ENCODE results near the gene IPP. TPM values are rescaled to one million over a fixed set of nuclear protein-coding genes. Genes with fewer than 3 reads are reported as not detected.

The IPP gene
- total and polyA plus RNA-seq, 4 donors, result 18.5 to 23.2 (median 20.8) TPM

DNA sequence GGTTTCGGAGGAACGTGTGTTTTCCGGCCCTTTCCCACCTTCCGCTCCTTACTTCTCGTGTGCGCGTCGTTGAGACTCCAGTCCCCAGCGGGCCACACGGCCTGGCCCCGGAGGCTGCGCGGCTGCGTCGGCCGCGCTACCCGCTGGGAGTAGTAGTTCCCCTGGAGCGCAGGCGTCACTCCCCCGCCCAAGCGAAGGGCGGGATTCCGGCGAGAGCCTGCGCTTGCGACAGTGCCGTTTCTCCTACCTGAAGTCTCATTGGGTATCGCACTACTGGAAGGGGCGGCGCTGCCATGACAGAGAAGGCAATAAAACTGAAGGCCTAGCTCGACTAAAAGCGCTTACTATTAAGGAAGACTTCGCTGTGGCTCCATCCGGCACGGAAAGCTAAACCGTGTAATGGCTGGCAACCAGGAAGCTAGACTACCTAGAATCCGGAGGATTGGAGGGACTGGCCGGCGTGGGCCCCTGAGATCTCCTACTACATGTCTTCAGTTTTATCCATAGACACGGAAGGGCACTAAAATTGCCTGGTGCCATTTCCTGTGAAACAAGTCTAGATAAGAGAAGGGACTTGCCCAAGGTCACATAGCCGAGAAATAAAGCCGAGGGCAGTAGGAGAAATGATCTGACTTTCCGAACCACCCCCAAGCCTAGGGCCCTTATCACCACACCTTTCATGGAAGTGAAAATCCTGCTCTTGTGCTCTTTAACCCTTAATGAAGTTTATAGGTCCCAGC lies 63.3 kb downstream of the IPP start:
- Histone ChIP-seq H3K27me3 (ENCODE audit: control insufficient read depth, insufficient read depth, low read length) (no peaks in the 10 kb centered on the region), H3K4me1 (ENCODE audit: control insufficient read depth, insufficient read depth, low read length) (peaks cover 29% of the 10 kb centered on the region), H3K9me3 (ENCODE audit: control insufficient read depth, insufficient read depth, low read length) (no peaks in the 10 kb centered on the region), H3K27ac (ENCODE audit: low read depth, low read length) (peak overlapping the region; percentile 100), H3K4me3 (ENCODE audit: low read depth, low read length) (peak overlapping the region; percentile 100), H3K36me3 (ENCODE audit: control insufficient read depth, insufficient read depth, low read length) (peaks cover 14% of the 10 kb centered on the region)
- under 1% methylated on average over 41 of the region's 44 CpGs for WGBS (ENCODE audit: insufficient coverage)
- DNase-seq (ENCODE audit: low read depth in 4 of 6, low spot score in 6 of 6), result peak; percentile 91 to 99 (median 95)

DNA sequence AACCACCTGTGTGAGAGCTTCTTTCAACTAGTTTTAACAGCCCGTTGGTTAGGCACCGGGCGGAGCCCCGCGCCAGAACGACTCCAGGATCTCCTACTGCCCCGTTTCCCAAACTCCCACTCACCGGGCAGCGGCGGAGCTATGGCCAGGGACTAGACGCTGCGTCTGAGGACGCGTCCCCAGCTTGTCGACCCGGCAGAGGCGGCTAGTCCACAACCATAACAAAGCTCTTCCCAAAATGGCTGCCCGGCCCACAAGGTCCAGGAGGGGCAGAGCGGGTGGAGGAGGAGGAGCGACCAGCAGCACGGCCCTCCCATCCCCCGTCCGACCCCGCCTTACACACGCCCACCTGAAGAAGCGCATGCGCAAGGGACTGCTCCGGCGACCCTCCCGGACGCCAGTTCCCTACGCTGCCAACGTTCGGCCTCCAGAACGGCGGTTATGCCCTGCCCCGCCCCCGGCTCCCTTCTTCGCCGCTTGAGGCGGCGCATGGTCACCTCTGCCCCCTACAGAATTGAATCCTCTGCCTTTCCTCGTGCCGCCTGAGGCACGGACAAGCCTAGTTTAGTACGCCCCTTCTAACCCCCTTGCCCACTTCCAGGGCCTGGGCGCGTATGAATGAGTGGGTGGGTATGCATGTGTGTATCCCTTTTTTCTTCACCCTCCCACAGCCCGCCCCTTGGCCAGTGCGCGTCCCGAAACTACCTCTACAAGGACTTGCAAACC lies 64.0 kb downstream of the IPP start, which contains the start of gene GPBP1L1:
GPBP1L1 (minus strand) TSS at position 246 of the 726 bp plus-strand sequence. CDS start 27,446 bp downstream, outside the sequence.
- Histone ChIP-seq H3K9me3 (ENCODE audit: control insufficient read depth, insufficient read depth, low read length) (no peaks in the 10 kb centered on the region), H3K36me3 (ENCODE audit: control insufficient read depth, insufficient read depth, low read length) (peaks cover 14% of the 10 kb centered on the region), H3K27ac (ENCODE audit: low read depth, low read length) (peak within 1 kb of the TSS; percentile 100), H3K4me3 (ENCODE audit: low read depth, low read length) (peak within 1 kb of the TSS; percentile 100), H3K4me1 (ENCODE audit: control insufficient read depth, insufficient read depth, low read length) (peaks cover 29% of the 10 kb centered on the region), H3K27me3 (ENCODE audit: control insufficient read depth, insufficient read depth, low read length) (no peaks in the 10 kb centered on the region)
- DNase-seq (ENCODE audit: low read depth in 4 of 6, low spot score in 6 of 6), result peak; percentile 90 to 99 (median 95)
- WGBS (ENCODE audit: insufficient coverage), result under 1% methylated on average over 41 of the region's 52 CpGs

DNA sequence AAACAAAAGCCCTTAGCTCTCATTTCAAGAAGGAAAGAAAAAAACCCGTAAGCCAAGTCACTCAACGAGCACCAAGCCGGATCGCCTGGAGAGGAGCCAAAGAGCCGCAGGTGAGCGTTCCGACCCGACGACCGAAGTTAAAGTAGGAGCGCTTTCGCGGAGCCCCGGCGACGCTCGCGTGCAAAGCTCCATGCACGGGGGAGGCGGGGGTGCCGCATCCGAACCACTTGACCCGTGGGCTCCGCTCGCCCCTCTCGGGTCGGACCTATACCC lies 64.5 kb downstream of the IPP start:
- DNase-seq (ENCODE audit: low read depth in 4 of 6, low spot score in 6 of 6), result peak; percentile 40 to 84 (median 48)
- H3K9me3 ChIP-seq (ENCODE audit: control insufficient read depth, insufficient read depth, low read length), result no peaks in the 10 kb centered on the region
- peak overlapping the region; percentile 100 for H3K4me3 ChIP-seq (ENCODE audit: low read depth, low read length)
- peaks cover 10% of the 10 kb centered on the region for H3K36me3 ChIP-seq (ENCODE audit: control insufficient read depth, insufficient read depth, low read length)
- peaks cover 29% of the 10 kb centered on the region for H3K4me1 ChIP-seq (ENCODE audit: control insufficient read depth, insufficient read depth, low read length)
- peak overlapping the region; percentile 100 for H3K27ac ChIP-seq (ENCODE audit: low read depth, low read length)
- WGBS (ENCODE audit: insufficient coverage), result under 1% methylated on average over 26 of the region's 27 CpGs
- no peaks in the 10 kb centered on the region for H3K27me3 ChIP-seq (ENCODE audit: control insufficient read depth, insufficient read depth, low read length)

DNA sequence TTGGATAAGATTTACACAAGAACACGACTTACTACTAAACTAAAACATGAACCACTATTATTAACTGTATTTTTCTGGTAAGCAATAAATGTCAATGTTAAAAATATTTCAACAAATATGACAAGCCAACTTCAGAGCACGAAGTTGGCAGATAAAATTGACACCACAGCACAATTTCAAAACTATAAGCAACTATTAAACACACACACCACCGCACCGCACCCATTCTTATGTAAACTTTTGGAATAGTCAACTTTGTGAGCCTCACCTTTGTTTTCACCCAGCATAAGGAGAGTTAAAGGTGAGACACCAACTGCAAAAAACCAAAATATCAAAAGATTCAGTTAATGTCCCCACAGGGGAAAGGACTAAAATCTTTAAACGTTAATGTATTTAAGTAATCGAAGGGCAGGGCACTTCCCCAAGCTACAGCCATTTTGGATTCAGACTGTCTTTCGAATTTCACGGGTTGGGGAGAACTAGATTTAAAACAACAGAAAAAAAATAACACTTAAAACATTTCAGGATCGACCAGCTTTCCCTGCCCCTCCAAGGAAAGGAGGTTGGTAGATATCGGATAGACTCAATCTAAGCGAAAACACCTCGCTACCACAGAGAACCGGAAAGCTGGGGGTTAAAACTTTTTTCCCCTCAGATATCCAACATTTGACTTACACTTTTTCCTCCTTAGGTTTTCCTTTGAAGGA lies 65.0 kb downstream of the IPP start:
- peaks cover 29% of the 10 kb centered on the region for H3K4me1 ChIP-seq (ENCODE audit: control insufficient read depth, insufficient read depth, low read length)

DNA sequence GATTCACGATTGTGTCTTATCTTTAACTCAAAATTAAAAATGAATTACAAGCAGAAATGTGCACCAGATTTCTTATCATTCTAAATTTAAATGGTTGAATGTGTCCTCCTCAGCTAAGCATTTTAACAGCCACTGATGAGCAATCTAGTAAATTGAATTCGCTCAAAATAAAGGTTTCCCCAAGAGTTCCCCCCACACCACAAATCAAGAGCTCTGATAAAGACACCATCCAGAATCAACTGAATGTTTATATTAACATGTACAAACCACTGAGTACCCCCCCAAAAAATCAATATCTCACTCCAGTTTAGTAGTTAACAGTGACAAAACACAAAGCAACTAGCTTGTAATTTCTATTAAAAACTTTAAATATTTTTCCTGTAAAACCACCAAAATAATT lies 66.1 kb downstream of the IPP start:
- Histone ChIP-seq H3K27ac (ENCODE audit: low read depth, low read length) (no peak overlapping the region), H3K9me3 (ENCODE audit: control insufficient read depth, insufficient read depth, low read length) (no peaks in the 10 kb centered on the region), H3K27me3 (ENCODE audit: control insufficient read depth, insufficient read depth, low read length) (no peaks in the 10 kb centered on the region), H3K36me3 (ENCODE audit: control insufficient read depth, insufficient read depth, low read length) (peaks cover 2% of the 10 kb centered on the region), H3K4me1 (ENCODE audit: control insufficient read depth, insufficient read depth, low read length) (peaks cover 21% of the 10 kb centered on the region), H3K4me3 (ENCODE audit: low read depth, low read length) (peak overlapping the region; percentile 12)
- WGBS (ENCODE audit: insufficient coverage), result no CpG with 5 or more reads among the region's 2 CpGs
- DNase-seq (ENCODE audit: low read depth in 4 of 6, low spot score in 6 of 6), result no peak

More for the DNA sequence above, 65.0 kb downstream of the IPP start:
- Histone ChIP-seq H3K27ac (ENCODE audit: low read depth, low read length) (peak overlapping the region; percentile 100), H3K4me3 (ENCODE audit: low read depth, low read length) (peak overlapping the region; percentile 100), H3K9me3 (ENCODE audit: control insufficient read depth, insufficient read depth, low read length) (no peaks in the 10 kb centered on the region), H3K36me3 (ENCODE audit: control insufficient read depth, insufficient read depth, low read length) (peaks cover 10% of the 10 kb centered on the region), H3K27me3 (ENCODE audit: control insufficient read depth, insufficient read depth, low read length) (no peaks in the 10 kb centered on the region)
- no CpG with 5 or more reads among the region's 13 CpGs for WGBS (ENCODE audit: insufficient coverage)
- DNase-seq (ENCODE audit: low read depth in 4 of 6, low spot score in 6 of 6), result no peak

DNA sequence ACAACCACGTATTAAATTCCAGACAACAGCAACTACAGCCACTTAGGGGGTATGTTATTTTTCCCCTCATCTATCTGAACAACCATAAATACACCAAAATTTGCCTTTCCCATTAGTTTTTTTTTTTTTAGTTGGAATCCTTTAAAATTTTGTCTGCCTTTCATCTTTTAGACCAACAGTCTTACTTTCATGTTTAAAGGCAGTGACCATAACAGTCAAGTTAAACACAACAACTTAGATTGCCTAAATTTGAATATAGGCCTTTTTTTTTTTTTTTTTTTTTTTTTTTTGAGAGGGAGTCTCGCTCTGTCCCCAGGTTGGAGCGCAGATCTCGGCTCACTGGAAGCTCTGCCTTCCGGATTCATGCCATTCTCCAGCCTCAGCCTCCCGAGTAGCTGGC lies 67.5 kb downstream of the IPP start:
- WGBS (ENCODE audit: insufficient coverage), result 93% methylated on average over 3 of the region's 6 CpGs
- H3K27ac ChIP-seq (ENCODE audit: low read depth, low read length), result no peak overlapping the region

DNA sequence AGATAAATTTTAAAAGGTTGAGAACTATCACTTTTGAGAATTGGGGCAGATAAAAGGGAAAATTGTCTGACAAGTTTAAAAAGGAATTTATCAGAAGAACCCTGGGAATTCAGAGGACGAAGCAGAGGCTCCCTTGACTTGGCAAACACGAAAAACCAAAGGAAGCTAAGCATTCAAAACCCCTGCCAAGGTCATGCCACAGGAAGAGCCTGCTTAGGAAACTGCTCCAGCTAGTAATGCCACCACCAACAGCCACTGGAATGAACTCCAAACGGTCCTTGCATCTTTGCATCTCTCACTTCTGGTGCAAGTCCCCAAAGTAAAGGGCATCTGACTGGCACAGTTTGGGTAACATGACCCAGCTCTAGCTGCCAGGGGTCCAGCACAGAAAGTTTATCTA lies 71.3 kb downstream of the IPP start:
- 26% methylated on average over 3 of the region's 3 CpGs for WGBS (ENCODE audit: insufficient coverage)
- no peaks in the 10 kb centered on the region for H3K27me3 ChIP-seq (ENCODE audit: control insufficient read depth, insufficient read depth, low read length)
- no peak overlapping the region for H3K27ac ChIP-seq (ENCODE audit: low read depth, low read length)
- H3K9me3 ChIP-seq (ENCODE audit: control insufficient read depth, insufficient read depth, low read length), result no peaks in the 10 kb centered on the region
- H3K4me1 ChIP-seq (ENCODE audit: control insufficient read depth, insufficient read depth, low read length), result peaks cover 7% of the 10 kb centered on the region
- no peaks in the 10 kb centered on the region for H3K36me3 ChIP-seq (ENCODE audit: control insufficient read depth, insufficient read depth, low read length)
- H3K4me3 ChIP-seq (ENCODE audit: low read depth, low read length), result no peak overlapping the region
- peak in 1 of 6 donors; percentile 20 for DNase-seq (ENCODE audit: low read depth in 4 of 6, low spot score in 6 of 6)

More for the DNA sequence above, 67.5 kb downstream of the IPP start:
- H3K27me3 ChIP-seq (ENCODE audit: control insufficient read depth, insufficient read depth, low read length), result no peaks in the 10 kb centered on the region
- H3K4me3 ChIP-seq (ENCODE audit: low read depth, low read length), result no peak overlapping the region
- no peaks in the 10 kb centered on the region for H3K9me3 ChIP-seq (ENCODE audit: control insufficient read depth, insufficient read depth, low read length)
- peaks cover 11% of the 10 kb centered on the region for H3K4me1 ChIP-seq (ENCODE audit: control insufficient read depth, insufficient read depth, low read length)
- no peak for DNase-seq (ENCODE audit: low read depth in 4 of 6, low spot score in 6 of 6)
- no peaks in the 10 kb centered on the region for H3K36me3 ChIP-seq (ENCODE audit: control insufficient read depth, insufficient read depth, low read length)

DNA sequence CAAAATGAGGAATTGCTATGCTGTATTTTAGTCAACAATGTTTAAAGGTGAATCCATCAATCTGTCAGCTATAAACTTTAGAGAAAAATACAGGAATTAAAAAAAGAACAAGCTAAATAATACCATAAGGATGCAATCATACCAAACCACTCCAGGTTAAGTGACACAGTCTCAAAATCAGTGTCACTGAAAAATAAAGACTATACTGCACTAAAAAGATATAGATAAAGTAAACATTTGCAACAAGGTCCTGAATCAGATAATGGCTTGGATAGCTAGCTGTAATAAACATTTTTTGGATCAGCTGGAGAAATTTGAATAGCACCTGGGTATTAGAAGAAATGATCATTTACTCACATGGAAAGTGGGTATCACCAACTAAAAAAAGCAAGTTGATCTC lies 72.0 kb downstream of the IPP start:
- no peak for DNase-seq (ENCODE audit: low read depth in 4 of 6, low spot score in 6 of 6)
- no peaks in the 10 kb centered on the region for H3K9me3 ChIP-seq (ENCODE audit: control insufficient read depth, insufficient read depth, low read length)
- H3K27ac ChIP-seq (ENCODE audit: low read depth, low read length), result no peak overlapping the region
- H3K4me1 ChIP-seq (ENCODE audit: control insufficient read depth, insufficient read depth, low read length), result peaks cover 3% of the 10 kb centered on the region
- no peak overlapping the region for H3K4me3 ChIP-seq (ENCODE audit: low read depth, low read length)
- H3K27me3 ChIP-seq (ENCODE audit: control insufficient read depth, insufficient read depth, low read length), result no peaks in the 10 kb centered on the region
- no peaks in the 10 kb centered on the region for H3K36me3 ChIP-seq (ENCODE audit: control insufficient read depth, insufficient read depth, low read length)

DNA sequence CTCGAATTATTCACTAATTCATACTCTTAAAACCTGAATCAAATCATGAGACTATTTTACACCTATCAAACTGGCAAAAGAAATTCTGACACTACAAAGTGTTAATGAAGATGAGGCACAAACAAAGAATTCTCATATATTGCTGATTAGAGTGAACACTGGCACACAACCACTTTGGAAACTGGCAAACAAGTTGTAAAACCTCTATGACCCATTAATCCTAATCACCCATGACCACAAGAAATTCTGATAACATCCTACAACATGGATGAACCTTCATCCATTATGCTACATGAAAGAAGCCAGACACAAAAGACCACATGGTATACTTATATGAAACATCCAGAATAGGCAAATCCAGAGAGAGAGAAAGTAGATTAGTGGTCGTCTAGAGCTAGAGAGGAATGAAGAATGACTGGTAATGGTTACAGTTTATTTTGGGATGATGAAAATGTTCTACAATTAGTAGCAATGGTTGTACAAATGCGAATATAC lies 72.7 kb downstream of the IPP start:
- no peak for DNase-seq (ENCODE audit: low read depth in 4 of 6, low spot score in 6 of 6)
- Histone ChIP-seq H3K9me3 (ENCODE audit: control insufficient read depth, insufficient read depth, low read length) (no peaks in the 10 kb centered on the region), H3K4me1 (ENCODE audit: control insufficient read depth, insufficient read depth, low read length) (no peaks in the 10 kb centered on the region), H3K4me3 (ENCODE audit: low read depth, low read length) (no peak overlapping the region), H3K27me3 (ENCODE audit: control insufficient read depth, insufficient read depth, low read length) (no peaks in the 10 kb centered on the region), H3K27ac (ENCODE audit: low read depth, low read length) (no peak overlapping the region), H3K36me3 (ENCODE audit: control insufficient read depth, insufficient read depth, low read length) (no peaks in the 10 kb centered on the region)
- WGBS (ENCODE audit: insufficient coverage), result no CpG with 5 or more reads among the region's 3 CpGs

All from spinal cord (tissue), 10 donors.